Spleen (tissue), 13 donors: Measurements from ENCODE around the gene FBH1. TPM values are rescaled to one million over a fixed set of nuclear protein-coding genes. Genes with fewer than 3 reads are reported as not detected.

Experiments
- DNase-seq: peaks from one replicate; pipeline ENCODE4 v3.0.0-alpha.2; 2020
- H3K27ac ChIP-seq, 8 donors: fragments of 200-600 bp; sonication (generic) in 7 of 8; 1 replicate in 4 of 8; 2 replicates in 4 of 8; pipeline versions ENCODE4 v1.5.0 to v1.8.0; 2016 to 2021; ENCODE audit warnings: inconsistent platforms in 4 of 8, mild to moderate bottlenecking in 4 of 8, moderate library complexity in 1 of 8
- H3K27me3 ChIP-seq, 7 donors: fragments of 200-600 bp; sonication (generic) in 6 of 7; replicated peaks in 1 of 7; 1 replicate in 4 of 7; 2 replicates in 3 of 7; pipeline versions ENCODE4 v1.5.0 to v1.8.0; 2016 to 2021; ENCODE audit warnings: inconsistent platforms in 3 of 7, mild to moderate bottlenecking in 1 of 7
- H3K36me3 ChIP-seq, 6 donors: fragments of 200-600 bp; sonication (generic) in 5 of 6; 1 replicate in 4 of 6; 2 replicates in 2 of 6; pipeline versions ENCODE4 v1.5.0 to v1.8.0; 2016 to 2021; ENCODE audit warnings: inconsistent platforms in 2 of 6
- H3K4me1 ChIP-seq, 6 donors: fragments of 200-600 bp; sonication (generic) in 5 of 6; 1 replicate in 3 of 6; 2 replicates in 3 of 6; pipeline versions ENCODE4 v1.5.0 to v1.8.0; 2016 to 2021; ENCODE audit warnings: inconsistent platforms in 3 of 6
- H3K4me3 ChIP-seq, 8 donors: fragments of 200-600 bp; sonication (generic) in 7 of 8; 1 replicate in 4 of 8; 2 replicates in 4 of 8; pipeline versions ENCODE4 v1.5.0 to v1.8.0; 2016 to 2021; ENCODE audit warnings: inconsistent platforms in 4 of 8, mild to moderate bottlenecking in 4 of 8, moderate library complexity in 2 of 8
- H3K9me3 ChIP-seq, 8 donors: fragments of 200-600 bp; sonication (generic) in 7 of 8; 1 replicate in 4 of 8; 2 replicates in 4 of 8; pipeline versions ENCODE4 v1.5.0 to v1.8.0; 2016 to 2021; ENCODE audit warnings: inconsistent platforms in 4 of 8
- CTCF ChIP-seq, 11 experiments: fragments of 200-600 bp in 7 of 11; fragments of 450-650 bp in 4 of 11; sonication (generic) in 4 of 11; IDR thresholded peaks in 8 of 11; conservative IDR thresholded peaks in 3 of 11; 1 replicate in 7 of 11; 2 replicates in 4 of 11; pipeline versions ENCODE4 v1.4.0 to v1.8.0; 2016 to 2021; ENCODE audit warnings: antibody characterized with exemption in 11 of 11, inconsistent platforms in 4 of 11, mild to moderate bottlenecking in 1 of 11
- POLR2A ChIP-seq, 3 donors: fragments of 450-650 bp; IDR thresholded peaks; one replicate each; pipeline ENCODE4 v1.5.1; 2017; ENCODE audit warnings: antibody characterized with exemption in 3 of 3, mild to moderate bottlenecking in 1 of 3
- POLR2AphosphoS5 ChIP-seq, 3 donors: sonication (generic); formaldehyde crosslinking; IDR thresholded peaks; one replicate each; pipeline ENCODE4 v1.5.1; 2017; ENCODE audit warnings: antibody characterized with exemption in 3 of 3
- WGBS, 5 donors: extraction: QIAGEN DNeasy Blood & Tissue Kit in 3 of 5; methylation state at CpG; one replicate each; pipeline versions ENCODE4 v1.1.5 to v1.1.7; 2013 to 2018; 5-methylcytosine and 5-hydroxymethylcytosine counted together
- intact Hi-C: fragments of 100-400 bp; cut with DNase I; formaldehyde crosslinking; loops from one replicate; pipeline ENCODE4 v1.15.0; 2023; ENCODE audit warnings: low total_unique reads
- long read RNA-seq, 2 donors: transcript quantifications; one replicate each; lab custom pipeline, GENCODE V29; 2026
- polyA plus RNA-seq, 3 donors: library from polyadenylated mRNA; stranded (reverse); fragments of 200-250 nt; gene quantifications; one replicate each; pipeline ENCODE4 v1.2.1, GENCODE V29; 2013
- total RNA-seq, 7 donors: library from RNA; depleted of rRNA in 3 of 7; stranded (reverse); fragments of >200 nt in 3 of 7; fragmentation: NEBNext Ultra II Directional in 4 of 7; extraction: Animal tissue kit (Norgen Biotek cat#: 25700) in 4 of 7; gene quantifications; one replicate each; pipeline versions ENCODE4 v1.1.0 to v1.2.1, GENCODE V29; 2016 to 2021
- donor health status: healthy with polysubstance abuse.
- donor health status: DM: no; HTN: no; CAD: no; lungs with moderate emphysema.
- donor health status: DM: no; HTN: no; CAD: no.
- donor health status: Bipolar disorder and iron deficiency.
- donor health status: healthy.
- donor health status: DM: no; HTN: no; CAD: no.
- donor health status: DM: yes; HTN: yes; CAD: no.

Gene FBH1
- 100 to 1,000 TPM; 101 to 118 (median 111) TPM for total RNA-seq
- 10 to 100 TPM; 33.4 to 47.8 (median 40.9) TPM for polyA plus RNA-seq
- long read RNA-seq, donor 1, partial matches to known transcripts: 25 of 30 reads
- long read RNA-seq, donor 1, other reads (novel, unspliced or antisense): 0 of 30 reads
- long read RNA-seq, donor 2, partial matches to known transcripts: 7 of 11 reads
- long read RNA-seq, donor 2, other reads (novel, unspliced or antisense): 0 of 11 reads

- no peaks in the 10 kb centered on the region for H3K9me3 ChIP-seq
- peaks cover 0 to 29% (median 14%) of the 10 kb centered on the region in 6 donors for H3K36me3 ChIP-seq
- H3K4me3 ChIP-seq: peak within 1 kb of the TSS; percentile 55 to 98 (median 96)
- peak within 1 kb of the TSS; percentile 71 to 94 (median 86) for H3K27ac ChIP-seq
- peaks cover 17 to 80% (median 57%) of the 10 kb centered on the region in 6 donors for H3K4me1 ChIP-seq
- intact Hi-C loops: loop anchor here (10.0 kb wide), 1 partner anchor 85 kb away; the partner anchor contains the start of gene IL15RA
- WGBS, 5 donors: 0 to 1% (median 1%) methylated on average over 26 to 109 of the region's 109 CpGs
- no peaks in the 10 kb centered on the region for H3K27me3 ChIP-seq
- peak in 5 of 11 experiments; percentile 7 to 47 (median 25) for TF ChIP-seq CTCF (IDR thresholded peaks at IDR 0.05 in 8 of 11, conservative IDR thresholded peaks at IDR 0.05 in 3 of 11)
- TF ChIP-seq POLR2AphosphoS5 (IDR thresholded peaks at IDR 0.05): peak; percentile 83 to 93 (median 92)
- TF ChIP-seq POLR2A (IDR thresholded peaks at IDR 0.05): peak in 2 of 3 donors; percentile 41 to 81
- DNase-seq: peak; percentile 98
These were observed at the start of gene FBH1, which contains the start of gene ANKRD16 for GRCh38 chr10:5889624-5890451. Gene FBH1 (plus strand): TSS chr10:5890243. CDS start chr10:5890346, 103 bp downstream. Gene ANKRD16 (minus strand): TSS chr10:5889893. CDS start chr10:5889354, 539 bp downstream.

GRCh38 chr10:5840314-5841307, 49.4 kb upstream of the FBH1 start:
- Histone ChIP-seq H3K4me3 (peak overlapping the region in 4 of 8 donors; percentile 5 to 60 (median 8)), H3K27me3 (no peaks in the 10 kb centered on the region), H3K27ac (peak overlapping the region; percentile 27 to 93 (median 86)), H3K9me3 (no peaks in the 10 kb centered on the region), H3K36me3 (no peaks in the 10 kb centered on the region), H3K4me1 (peaks cover 3 to 74% (median 39%) of the 10 kb centered on the region in 6 donors)
- intact Hi-C loops: no loop called here
- TF ChIP-seq POLR2A (IDR thresholded peaks at IDR 0.05) (peak in 1 of 3 donors; percentile 46), POLR2AphosphoS5 (IDR thresholded peaks at IDR 0.05) (peak; percentile 88 to 91 (median 88)), CTCF (IDR thresholded peaks at IDR 0.05 in 8 of 11, conservative IDR thresholded peaks at IDR 0.05 in 3 of 11) (no peak)
- peak; percentile 94 for DNase-seq
- 29 to 46% (median 41%) methylated on average over 33 to 40 of the region's 40 CpGs for WGBS, 5 donors

GRCh38 chr10:5841965-5842364, 48.1 kb upstream of the FBH1 start:
- no peaks in the 10 kb centered on the region for H3K27me3 ChIP-seq
- DNase-seq: no peak
- H3K4me3 ChIP-seq: no peak overlapping the region
- WGBS, 5 donors: 91 to 96% (median 95%) methylated on average over 12 to 14 of the region's 14 CpGs
- H3K4me1 ChIP-seq: peaks cover 3 to 87% (median 48%) of the 10 kb centered on the region in 6 donors
- peak overlapping the region in 6 of 8 donors; percentile 2 to 93 (median 86) for H3K27ac ChIP-seq
- intact Hi-C loops: no loop called here
- TF ChIP-seq CTCF (IDR thresholded peaks at IDR 0.05 in 8 of 11, conservative IDR thresholded peaks at IDR 0.05 in 3 of 11) (no peak), POLR2AphosphoS5 (IDR thresholded peaks at IDR 0.05) (no peak), POLR2A (IDR thresholded peaks at IDR 0.05) (no peak)
- no peaks in the 10 kb centered on the region for H3K9me3 ChIP-seq
- H3K36me3 ChIP-seq: no peaks in the 10 kb centered on the region
